ENCODE data around the gene TMEM209. TPM values are rescaled to one million over a fixed set of nuclear protein-coding genes. Genes with fewer than 3 reads are reported as not detected.

Gene TMEM209
- total RNA-seq, 1 donor from 2014 or later = 47.4 TPM

DNA sequence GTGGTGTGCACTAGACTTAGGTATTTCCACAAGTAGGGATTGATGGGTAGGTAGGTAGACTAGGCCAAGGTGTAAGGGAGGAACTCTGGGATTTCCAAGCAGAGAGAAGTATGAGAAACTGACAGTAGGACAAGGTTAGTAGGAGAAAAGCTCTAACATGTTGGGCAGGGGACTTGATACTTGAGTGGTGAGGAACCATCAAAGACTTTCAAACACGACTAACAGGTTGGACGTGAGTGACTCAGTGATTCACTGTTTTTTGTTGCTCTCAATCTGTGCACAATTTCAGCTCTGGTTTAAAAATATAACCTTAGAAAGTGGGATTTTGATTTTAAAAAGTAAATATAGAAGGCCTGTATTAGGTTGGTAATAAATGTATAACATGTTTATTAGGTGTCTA is 90.4 kb downstream of the TMEM209 start:
- no peaks in the 10 kb centered on the region for H3K4me1 Mint-ChIP-seq (ENCODE audit: low read depth)
- intact Hi-C loops (cut with micrococcal nuclease) = no loop called here

More for the DNA sequence above, 90.4 kb downstream of the TMEM209 start:
- Mint-ChIP-seq H3K9me3 (no peaks in the 10 kb centered on the region), H3K4me3 (no peak overlapping the region), H3K36me3 (ENCODE audit: low read depth) (peaks cover 11% of the 10 kb centered on the region), H3K27ac (no peak overlapping the region), H3K27me3 (ENCODE audit: insufficient read depth) (no peaks in the 10 kb centered on the region)
- DNase-seq (ENCODE audit: low spot score) = no peak

Other genes with a start within 250 kb of the TMEM209 start
- 23.8 and 25.9 TPM in 2 replicates for gene ZC3HC1, start 154.0 kb downstream of the TMEM209 start, total RNA-seq
- gene KLHDC10, start 134.9 kb downstream of the TMEM209 start, total RNA-seq = 13.2 and 15.6 TPM in 2 replicates
- not detected in 2 replicates for gene SSMEM1, start 2.5 kb upstream of the TMEM209 start, total RNA-seq
- gene CPA2, start 61.5 kb upstream of the TMEM209 start, total RNA-seq = not detected in 2 replicates
- not detected in 2 replicates for gene CPA4, start 87.8 kb upstream of the TMEM209 start, total RNA-seq
- 0.69 and 1.3 TPM in 2 replicates for gene CPA5, start 139.4 kb upstream of the TMEM209 start, total RNA-seq
- not detected in 2 replicates for gene CPA1, start 175.1 kb upstream of the TMEM209 start, total RNA-seq
- gene CEP41, start 235.6 kb upstream of the TMEM209 start, total RNA-seq = 17.1 and 17.8 TPM in 2 replicates